AG10803 (cell line): Measurements from ENCODE around the gene ACBD3.

Source experiments
- DNase-seq: peaks from one replicate; pipeline ENCODE4 v3.0.0; 2010; ENCODE audit warnings: low read depth
- H3K4me3 ChIP-seq: 2 replicates; pipeline ENCODE4 v1.5.1; 2011; ENCODE audit warnings: mild to moderate bottlenecking, low read length, control low read depth
- CTCF ChIP-seq: conservative IDR thresholded peaks from 2 replicates; pipeline ENCODE4 v1.5.1; 2011; ENCODE audit warnings: mild to moderate bottlenecking, low read length, control low read depth, inconsistent platforms

ACBD3 gene

GRCh38 chr1:226116673-226117072 lies 69.9 kb downstream of the ACBD3 start:
- no peak overlapping the region for H3K4me3 ChIP-seq
- TF ChIP-seq CTCF = no peak
- DNase-seq = no peak

- no peak for DNase-seq
- no peak for TF ChIP-seq CTCF
- H3K4me3 ChIP-seq = no peak overlapping the region
These were observed 73.9 kb downstream of the ACBD3 start for GRCh38 chr1:226112626-226113025.

GRCh38 chr1:226111883-226112261 lies 74.7 kb downstream of the ACBD3 start:
- no peak for TF ChIP-seq CTCF
- H3K4me3 ChIP-seq = no peak overlapping the region
- DNase-seq = no peak

- no peak for TF ChIP-seq CTCF
- no peak for DNase-seq
- peak overlapping the region; percentile 60 for H3K4me3 ChIP-seq
These were observed 75.3 kb downstream of the ACBD3 start for GRCh38 chr1:226111098-226111882.

- peak; percentile 38 for DNase-seq
- peak overlapping the region; percentile 60 for H3K4me3 ChIP-seq
- TF ChIP-seq CTCF = no peak
These were observed 76.1 kb downstream of the ACBD3 start for GRCh38 chr1:226110249-226111097.

- no peak for TF ChIP-seq CTCF
- peak overlapping the region; percentile 63 for H3K4me3 ChIP-seq
- DNase-seq = peak; percentile 65
These were observed 76.7 kb downstream of the ACBD3 start for GRCh38 chr1:226109829-226110248.
